ENCODE data around the gene CLDND2.
"Not testable (repeated sequence)": the region's sequence is repeated elsewhere in the genome, so short reads cannot be mapped to it uniquely, and the experiment has no call there.

Gene CLDND2, protein sequence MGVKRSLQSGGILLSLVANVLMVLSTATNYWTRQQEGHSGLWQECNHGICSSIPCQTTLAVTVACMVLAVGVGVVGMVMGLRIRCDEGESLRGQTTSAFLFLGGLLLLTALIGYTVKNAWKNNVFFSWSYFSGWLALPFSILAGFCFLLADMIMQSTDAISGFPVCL

DNA sequence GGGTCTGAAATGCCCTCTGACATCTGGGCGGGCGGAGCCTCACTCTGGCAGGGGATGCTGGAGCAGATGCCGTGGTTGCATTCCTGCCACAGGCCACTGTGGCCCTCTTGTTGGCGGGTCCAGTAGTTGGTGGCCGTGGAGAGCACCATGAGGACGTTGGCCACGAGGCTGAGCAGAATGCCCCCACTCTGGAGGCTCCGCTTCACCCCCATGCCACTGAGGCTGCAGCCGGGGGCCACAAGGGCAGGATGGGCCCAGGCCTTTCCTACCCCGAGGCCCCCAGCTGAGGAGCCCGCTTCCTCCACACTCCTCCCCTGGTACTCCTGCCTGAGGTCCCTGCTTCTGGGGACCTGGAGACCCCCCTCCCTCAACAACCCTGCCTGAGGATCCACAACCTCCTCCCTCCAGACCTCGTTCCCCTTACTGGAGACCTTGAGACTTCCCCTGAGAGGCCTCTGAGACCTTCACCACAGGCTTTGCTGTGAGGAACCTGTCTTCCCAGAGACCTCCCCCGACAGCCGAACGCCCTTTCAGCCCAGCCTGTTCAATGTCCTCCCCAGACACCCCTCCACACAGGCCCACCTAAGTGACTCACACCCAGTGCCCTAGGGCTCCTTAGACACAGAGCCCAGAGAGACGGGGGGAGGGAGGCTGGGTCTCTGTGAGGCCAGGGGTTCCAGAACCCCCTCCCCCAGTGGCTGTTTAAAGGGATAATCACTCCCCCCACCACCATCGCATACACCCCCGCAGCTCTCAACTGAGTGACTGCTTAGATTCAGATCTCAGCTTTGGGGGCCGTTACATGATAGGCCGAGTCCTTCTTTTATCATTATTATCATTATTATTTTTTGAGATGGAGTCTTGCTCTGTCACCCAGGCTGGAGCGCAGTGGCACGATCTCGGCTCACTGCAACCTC, at the start of gene CLDND2:
TSS of gene CLDND2 (minus strand) at position 638 of the 917 bp plus-strand sequence. CDS start at position 212, 426 bp downstream.
- H3K36me3 ChIP-seq (ENCODE audit: control insufficient read depth, insufficient read depth, low read length, severe bottlenecking): no peaks in the 10 kb centered on the region
- peak within 1 kb of the TSS; percentile 100 for H3K4me3 ChIP-seq (ENCODE audit: low read length)
- H3K4me1 ChIP-seq (ENCODE audit: control insufficient read depth, insufficient read depth, low read length): peaks cover 22% of the 10 kb centered on the region
- DNase-seq (ENCODE audit: low read depth): no peak
- H3K9ac ChIP-seq (ENCODE audit: low read length): peak within 1 kb of the TSS; percentile 91
- peaks cover 4% of the 10 kb centered on the region for H3K27me3 ChIP-seq (replicated peaks; ENCODE audit: control insufficient read depth, insufficient read depth, low read length)
- H3K9me3 ChIP-seq (ENCODE audit: control insufficient read depth, low read length): no peaks in the 10 kb centered on the region

DNA sequence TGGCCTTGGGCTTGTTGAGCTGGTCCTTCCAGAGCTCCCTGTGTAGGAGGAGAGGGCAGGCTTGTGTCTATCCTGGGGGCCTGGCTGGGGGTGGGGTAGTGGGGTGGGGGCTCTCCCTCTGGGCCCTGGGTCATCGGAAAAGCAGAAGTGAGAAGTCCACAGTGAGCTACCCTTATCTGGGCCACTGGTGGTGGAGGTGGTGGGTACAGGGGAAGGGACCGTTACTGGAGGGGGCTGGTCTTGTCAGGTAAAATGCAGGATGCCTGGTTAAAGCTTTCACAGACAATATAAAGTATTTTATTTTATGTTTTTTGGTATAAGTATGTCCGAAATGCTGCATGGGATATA, 49.0 kb upstream of the CLDND2 start:
- no peak for DNase-seq (ENCODE audit: low read depth)
- no peaks in the 10 kb centered on the region for H3K4me1 ChIP-seq (ENCODE audit: control insufficient read depth, insufficient read depth, low read length)
- no peak overlapping the region for H3K9ac ChIP-seq (ENCODE audit: low read length)
- H3K4me3 ChIP-seq (ENCODE audit: low read length): no peak overlapping the region
- H3K27me3 ChIP-seq (replicated peaks; ENCODE audit: control insufficient read depth, insufficient read depth, low read length): peaks cover 33% of the 10 kb centered on the region
- H3K36me3 ChIP-seq (ENCODE audit: control insufficient read depth, insufficient read depth, low read length, severe bottlenecking): no peaks in the 10 kb centered on the region
- H3K9me3 ChIP-seq (ENCODE audit: control insufficient read depth, low read length): no peaks in the 10 kb centered on the region

DNA sequence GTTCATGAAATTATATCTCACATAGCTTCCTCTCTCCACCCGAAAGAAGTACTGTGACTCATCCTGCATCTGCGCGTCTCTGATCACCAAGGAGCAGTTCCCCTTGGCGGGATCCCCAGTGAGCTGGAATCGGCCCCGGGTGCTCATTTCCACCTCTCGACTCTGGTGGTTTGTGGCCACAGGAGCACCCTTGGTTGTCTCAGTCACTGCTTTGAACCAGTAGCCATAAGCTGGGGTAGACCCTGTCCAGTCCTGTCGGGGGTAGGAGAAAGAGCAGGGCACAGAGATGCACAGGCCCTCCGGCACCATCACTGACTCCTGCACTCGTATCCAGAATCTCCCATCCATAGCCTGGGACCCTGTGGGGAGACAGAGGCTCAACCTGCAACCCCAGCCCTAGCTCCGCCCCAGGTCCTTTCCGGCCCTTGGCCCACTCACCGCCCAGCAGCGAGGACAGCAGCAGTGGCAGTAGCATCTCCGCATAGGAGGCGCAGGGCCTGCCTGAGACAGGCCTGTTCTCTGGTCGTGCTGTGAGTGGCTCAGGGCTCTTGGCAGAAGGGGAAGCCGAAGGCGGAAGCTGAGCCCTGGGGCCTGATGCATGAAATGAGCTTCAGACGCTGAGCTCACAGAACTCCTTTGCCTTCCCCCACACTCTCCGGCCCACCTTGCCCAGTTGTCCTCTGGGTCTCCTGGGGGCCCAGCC, 48.5 kb upstream of the CLDND2 start, which contains the start of gene SIGLEC10:
TSS of gene SIGLEC10 (minus strand) at position 536 of the 703 bp plus-strand sequence. CDS start at position 475, 61 bp downstream.
- DNase-seq (ENCODE audit: low read depth): no peak
- Histone ChIP-seq H3K9ac (ENCODE audit: low read length) (no peak within 1 kb of the TSS), H3K4me3 (ENCODE audit: low read length) (no peak within 1 kb of the TSS), H3K36me3 (ENCODE audit: control insufficient read depth, insufficient read depth, low read length, severe bottlenecking) (no peaks in the 10 kb centered on the region), H3K4me1 (ENCODE audit: control insufficient read depth, insufficient read depth, low read length) (no peaks in the 10 kb centered on the region), H3K27me3 (replicated peaks; ENCODE audit: control insufficient read depth, insufficient read depth, low read length) (peaks cover 33% of the 10 kb centered on the region), H3K9me3 (ENCODE audit: control insufficient read depth, low read length) (no peaks in the 10 kb centered on the region)

DNA sequence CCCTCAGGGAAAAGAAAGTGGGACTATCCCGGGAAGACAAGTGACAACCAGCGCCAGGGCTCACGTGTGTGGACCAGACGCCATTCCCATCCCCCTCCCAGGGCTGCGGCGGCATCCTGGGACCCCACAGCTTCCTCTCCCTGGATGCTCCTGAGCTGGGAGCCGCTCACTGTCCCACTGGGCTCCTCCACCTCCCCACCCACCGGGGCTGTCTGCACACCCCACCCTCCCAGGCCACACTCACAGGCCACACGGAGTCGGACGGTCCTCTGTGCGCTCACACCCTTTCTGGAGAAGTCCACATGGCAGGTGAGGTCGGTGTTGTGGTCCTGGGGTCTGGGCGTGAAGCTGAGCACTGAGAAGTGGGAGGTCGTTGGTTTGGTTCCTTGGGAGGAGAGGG, 47.6 kb upstream of the CLDND2 start:
- not testable (repeated sequence) for DNase-seq (ENCODE audit: low read depth); H3K4me3 ChIP-seq (ENCODE audit: low read length); H3K9ac ChIP-seq (ENCODE audit: low read length); H3K4me1 ChIP-seq (ENCODE audit: control insufficient read depth, insufficient read depth, low read length); H3K9me3 ChIP-seq (ENCODE audit: control insufficient read depth, low read length); H3K36me3 ChIP-seq (ENCODE audit: control insufficient read depth, insufficient read depth, low read length, severe bottlenecking)
- H3K27me3 ChIP-seq (replicated peaks; ENCODE audit: control insufficient read depth, insufficient read depth, low read length): peaks cover 33% of the 10 kb centered on the region

DNA sequence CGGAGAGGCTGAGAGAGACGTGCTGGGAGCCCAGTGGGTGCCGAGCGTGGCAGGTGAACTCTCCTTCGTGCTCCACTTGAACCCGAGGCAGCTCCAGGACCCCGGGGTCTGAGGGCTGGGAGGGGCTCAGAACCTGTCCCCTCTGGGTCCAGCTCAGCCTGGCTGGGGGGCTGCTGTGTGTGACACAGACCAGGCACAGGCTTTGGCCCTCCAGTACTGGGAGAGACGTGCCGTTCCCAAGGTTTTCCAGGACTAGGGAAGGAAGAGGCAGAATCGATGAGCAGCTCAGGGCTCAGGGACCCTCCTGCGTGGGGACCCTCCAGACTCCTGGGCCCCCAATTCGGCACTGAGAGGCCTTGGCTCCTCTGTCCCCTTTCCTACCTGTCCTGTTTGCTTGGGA, 46.4 kb upstream of the CLDND2 start:
- no peak for DNase-seq (ENCODE audit: low read depth)
- H3K9ac ChIP-seq (ENCODE audit: low read length): no peak overlapping the region
- no peaks in the 10 kb centered on the region for H3K9me3 ChIP-seq (ENCODE audit: control insufficient read depth, low read length)
- peaks cover 29% of the 10 kb centered on the region for H3K27me3 ChIP-seq (replicated peaks; ENCODE audit: control insufficient read depth, insufficient read depth, low read length)
- no peaks in the 10 kb centered on the region for H3K36me3 ChIP-seq (ENCODE audit: control insufficient read depth, insufficient read depth, low read length, severe bottlenecking)
- H3K4me3 ChIP-seq (ENCODE audit: low read length): no peak overlapping the region
- H3K4me1 ChIP-seq (ENCODE audit: control insufficient read depth, insufficient read depth, low read length): no peaks in the 10 kb centered on the region

DNA sequence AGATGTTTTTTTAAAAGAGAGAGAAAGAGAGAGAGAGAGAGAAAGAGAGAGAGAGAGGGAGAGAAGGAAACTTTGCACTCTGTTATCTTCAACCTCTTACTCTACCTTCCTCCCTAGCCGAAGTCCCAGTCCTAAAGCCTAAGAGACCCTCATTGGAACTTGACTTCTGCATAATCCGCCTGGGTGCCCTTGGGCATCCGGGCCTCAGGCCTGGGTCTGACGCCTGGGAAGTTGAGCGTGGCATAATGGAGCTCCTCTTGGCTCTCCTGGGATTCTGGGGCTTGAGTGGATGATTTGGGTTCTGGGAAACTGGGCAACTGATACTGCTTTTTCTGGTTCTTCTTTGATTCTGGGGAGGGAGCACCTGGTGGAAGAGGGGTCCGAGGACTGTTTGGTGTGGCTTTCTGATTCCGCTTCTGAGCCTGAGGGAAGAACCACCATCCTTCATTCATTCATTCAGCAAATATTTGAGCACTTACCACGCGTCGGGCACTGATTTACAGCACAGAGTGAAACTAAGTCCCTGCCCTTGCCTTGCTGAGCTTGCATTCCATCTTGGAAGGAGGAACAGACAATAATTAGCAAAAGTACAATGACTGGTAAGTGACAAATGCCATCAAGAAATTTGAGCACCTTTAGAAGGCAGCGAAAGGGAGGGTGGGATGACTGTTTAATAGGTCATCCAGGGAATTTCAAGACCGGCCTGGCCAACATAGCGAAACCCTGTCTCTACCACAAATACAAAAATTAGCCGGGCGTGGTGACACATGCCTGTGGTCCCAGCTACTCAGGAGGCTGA, 42.3 kb upstream of the CLDND2 start:
- Histone ChIP-seq H3K4me1 (ENCODE audit: control insufficient read depth, insufficient read depth, low read length) (no peaks in the 10 kb centered on the region), H3K4me3 (ENCODE audit: low read length) (no peak overlapping the region), H3K27me3 (replicated peaks; ENCODE audit: control insufficient read depth, insufficient read depth, low read length) (peaks cover 26% of the 10 kb centered on the region), H3K9me3 (ENCODE audit: control insufficient read depth, low read length) (no peaks in the 10 kb centered on the region), H3K9ac (ENCODE audit: low read length) (no peak overlapping the region), H3K36me3 (ENCODE audit: control insufficient read depth, insufficient read depth, low read length, severe bottlenecking) (no peaks in the 10 kb centered on the region)
- DNase-seq (ENCODE audit: low read depth): no peak

DNA sequence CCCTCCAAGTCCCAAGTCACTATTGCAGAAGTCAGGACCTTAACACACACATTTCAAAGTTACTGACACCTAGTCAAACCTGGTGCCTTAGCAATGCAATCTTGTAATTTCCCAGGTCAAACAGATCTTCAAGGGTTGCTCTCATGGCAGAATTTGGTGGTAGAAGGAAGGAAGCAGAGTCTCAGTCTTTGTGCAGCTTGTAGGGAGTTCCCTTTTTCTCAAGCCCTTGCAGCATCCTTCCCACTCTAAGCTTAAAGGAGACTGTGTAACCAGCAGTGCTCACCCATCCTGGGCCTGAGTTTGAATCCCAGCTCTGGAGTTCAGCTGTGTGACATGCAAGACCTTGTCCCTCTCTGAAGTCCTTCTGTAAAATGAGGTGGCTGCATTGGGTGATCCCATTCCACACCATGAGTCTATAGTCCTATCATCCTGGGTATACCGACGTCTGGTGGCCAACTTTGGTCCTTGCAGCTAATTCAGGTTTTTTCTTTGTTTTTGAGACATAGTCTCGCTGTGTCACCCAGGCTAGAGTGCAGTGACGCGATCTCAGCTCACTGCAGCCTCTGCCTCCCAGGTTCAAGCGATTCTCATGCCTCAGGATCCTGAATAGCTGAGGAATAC, 38.8 kb upstream of the CLDND2 start:
- Histone ChIP-seq H3K4me3 (ENCODE audit: low read length) (no peak overlapping the region), H3K9ac (ENCODE audit: low read length) (no peak overlapping the region), H3K4me1 (ENCODE audit: control insufficient read depth, insufficient read depth, low read length) (no peaks in the 10 kb centered on the region), H3K9me3 (ENCODE audit: control insufficient read depth, low read length) (no peaks in the 10 kb centered on the region), H3K27me3 (replicated peaks; ENCODE audit: control insufficient read depth, insufficient read depth, low read length) (peaks cover 6% of the 10 kb centered on the region), H3K36me3 (ENCODE audit: control insufficient read depth, insufficient read depth, low read length, severe bottlenecking) (no peaks in the 10 kb centered on the region)
- DNase-seq (ENCODE audit: low read depth): peak; percentile 11

DNA sequence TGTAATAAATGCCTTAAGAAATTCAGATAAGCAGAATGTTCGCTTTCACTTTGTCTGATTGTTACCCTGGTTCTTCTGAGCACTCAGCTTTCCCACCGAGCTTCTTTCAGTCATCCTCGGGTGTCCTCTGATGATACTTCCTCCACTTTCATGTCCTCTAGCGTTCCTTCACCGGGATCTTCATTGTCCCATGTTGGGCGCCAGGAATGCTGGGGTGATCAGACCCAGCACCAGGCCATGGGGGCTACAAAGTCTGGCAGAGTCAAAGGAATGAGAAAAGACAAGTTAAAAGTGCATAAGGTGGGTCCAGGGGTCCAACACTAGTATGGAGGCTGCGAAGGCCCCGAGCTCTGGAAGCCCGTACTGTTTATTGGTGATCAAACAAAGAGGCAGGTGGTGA, 33.3 kb upstream of the CLDND2 start:
- H3K36me3 ChIP-seq (ENCODE audit: control insufficient read depth, insufficient read depth, low read length, severe bottlenecking): no peaks in the 10 kb centered on the region
- H3K4me1 ChIP-seq (ENCODE audit: control insufficient read depth, insufficient read depth, low read length): no peaks in the 10 kb centered on the region
- no peak overlapping the region for H3K4me3 ChIP-seq (ENCODE audit: low read length)
- peaks cover 11% of the 10 kb centered on the region for H3K9me3 ChIP-seq (ENCODE audit: control insufficient read depth, low read length)
- H3K27me3 ChIP-seq (replicated peaks; ENCODE audit: control insufficient read depth, insufficient read depth, low read length): no peaks in the 10 kb centered on the region
- no peak overlapping the region for H3K9ac ChIP-seq (ENCODE audit: low read length)
- DNase-seq (ENCODE audit: low read depth): no peak

DNA sequence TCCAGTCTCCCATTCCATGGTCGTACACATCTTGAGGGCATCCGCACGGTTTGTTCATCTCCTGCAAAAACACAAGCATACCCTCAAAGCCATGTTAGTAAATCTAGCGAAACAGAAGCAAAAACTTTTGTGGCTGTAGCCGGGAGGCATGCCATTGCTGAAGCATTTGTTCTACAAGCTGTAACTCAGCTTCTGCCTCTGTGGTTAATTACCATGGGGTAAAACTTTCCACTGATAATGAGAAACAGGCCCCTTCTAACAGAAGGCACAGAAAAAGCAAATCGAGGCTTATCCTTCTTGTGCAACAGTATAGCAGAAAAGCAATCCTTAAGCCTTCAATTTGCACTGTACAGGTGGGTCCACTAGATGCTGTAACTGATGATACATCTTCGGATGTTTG, 31.1 kb upstream of the CLDND2 start:
- not testable (repeated sequence) for H3K4me1 ChIP-seq (ENCODE audit: control insufficient read depth, insufficient read depth, low read length); H3K4me3 ChIP-seq (ENCODE audit: low read length); H3K27me3 ChIP-seq (replicated peaks; ENCODE audit: control insufficient read depth, insufficient read depth, low read length); H3K9ac ChIP-seq (ENCODE audit: low read length); H3K36me3 ChIP-seq (ENCODE audit: control insufficient read depth, insufficient read depth, low read length, severe bottlenecking)
- peaks cover 11% of the 10 kb centered on the region for H3K9me3 ChIP-seq (ENCODE audit: control insufficient read depth, low read length)
- DNase-seq (ENCODE audit: low read depth): peak; percentile 25

DNA sequence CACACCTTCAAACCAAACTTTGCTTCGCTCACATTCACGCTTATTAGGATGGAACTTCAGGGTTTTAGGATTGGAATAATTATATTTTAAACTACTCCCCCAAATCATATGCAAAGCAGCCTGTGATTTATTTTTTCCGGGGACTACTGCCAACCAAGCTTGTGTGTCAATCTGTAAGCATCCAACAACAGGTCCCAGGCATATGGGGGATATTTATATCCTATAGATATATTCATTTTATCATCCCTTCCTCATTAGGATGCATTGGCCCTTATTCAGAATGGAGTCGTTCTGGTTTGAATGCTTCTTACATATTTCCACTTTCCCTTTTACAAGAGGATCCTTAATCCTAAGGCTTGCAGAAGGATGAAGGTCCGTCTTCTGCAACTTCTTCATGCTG, 30.4 kb upstream of the CLDND2 start:
- H3K4me3 ChIP-seq (ENCODE audit: low read length): no peak overlapping the region
- peaks cover 4% of the 10 kb centered on the region for H3K4me1 ChIP-seq (ENCODE audit: control insufficient read depth, insufficient read depth, low read length)
- no peaks in the 10 kb centered on the region for H3K36me3 ChIP-seq (ENCODE audit: control insufficient read depth, insufficient read depth, low read length, severe bottlenecking)
- peaks cover 11% of the 10 kb centered on the region for H3K9me3 ChIP-seq (ENCODE audit: control insufficient read depth, low read length)
- H3K27me3 ChIP-seq (replicated peaks; ENCODE audit: control insufficient read depth, insufficient read depth, low read length): no peaks in the 10 kb centered on the region
- no peak overlapping the region for H3K9ac ChIP-seq (ENCODE audit: low read length)
- DNase-seq (ENCODE audit: low read depth): no peak
